Activated CD4-positive, alpha-beta T cell treated with anti-CD3 and anti-CD28 coated beads for 1 hour (primary cell): ENCODE results near the gene SHISA9.

Experiments used
- DNase-seq: peaks from one replicate; pipeline ENCODE4 v3.0.0-alpha.2; 2020

Gene SHISA9

DNA sequence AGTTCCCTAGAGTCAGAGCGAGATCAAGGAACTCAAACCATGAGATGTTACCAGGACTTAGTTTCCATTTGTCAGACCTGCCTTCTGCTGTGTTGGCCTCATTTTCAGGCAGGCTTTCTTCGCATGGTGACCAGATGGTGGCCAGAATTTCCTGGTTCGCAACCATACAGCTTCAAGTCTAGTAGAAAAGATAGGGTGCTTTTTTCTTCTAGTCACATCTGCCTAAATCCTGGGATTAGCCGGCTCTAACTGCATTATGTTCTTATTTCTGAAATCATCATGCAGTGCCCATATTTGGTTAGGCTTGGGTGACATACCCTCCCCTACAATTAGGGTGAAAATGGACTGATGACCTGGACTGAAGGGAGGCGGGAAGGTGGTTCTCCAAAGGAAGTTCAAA is 131.5 kb downstream of the SHISA9 start:
- no peak for DNase-seq

DNA sequence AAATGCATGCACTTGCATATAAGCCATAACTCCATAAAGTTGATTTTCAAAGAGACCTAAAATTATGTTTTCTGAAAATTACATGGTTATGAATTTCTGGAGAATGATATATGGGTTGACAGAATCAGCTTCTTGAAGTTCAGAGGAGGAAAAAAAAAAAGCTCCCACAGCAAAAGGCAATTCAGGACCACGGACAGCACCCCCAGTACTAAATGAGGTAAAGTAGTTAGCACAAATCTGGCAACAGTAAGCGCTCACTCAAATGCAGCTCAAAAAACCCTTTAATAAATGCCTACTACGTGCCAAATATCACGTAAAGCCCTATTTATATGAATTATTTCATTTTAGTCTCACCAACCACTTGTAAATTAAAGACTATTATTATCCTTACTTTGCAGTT is 135.2 kb downstream of the SHISA9 start:
- DNase-seq: no peak

DNA sequence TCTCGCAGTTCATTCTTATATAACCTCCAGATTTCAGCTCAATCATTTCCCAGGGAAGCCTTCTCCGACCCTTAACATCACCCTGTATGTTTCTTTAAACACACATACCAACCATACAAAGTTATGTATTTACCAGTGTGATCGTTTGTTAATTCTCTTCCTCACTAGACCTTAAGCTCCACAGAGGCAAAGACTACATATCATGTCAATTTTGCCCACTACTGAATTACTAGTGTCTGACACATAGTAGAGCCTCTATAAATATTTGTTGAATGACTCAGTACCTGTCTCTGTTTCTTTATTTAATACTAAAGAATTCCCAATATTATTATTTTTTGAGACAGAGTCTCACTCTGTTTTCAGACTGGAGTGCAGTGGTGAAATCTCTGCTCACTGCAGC is 137.2 kb downstream of the SHISA9 start:
- no peak for DNase-seq

DNA sequence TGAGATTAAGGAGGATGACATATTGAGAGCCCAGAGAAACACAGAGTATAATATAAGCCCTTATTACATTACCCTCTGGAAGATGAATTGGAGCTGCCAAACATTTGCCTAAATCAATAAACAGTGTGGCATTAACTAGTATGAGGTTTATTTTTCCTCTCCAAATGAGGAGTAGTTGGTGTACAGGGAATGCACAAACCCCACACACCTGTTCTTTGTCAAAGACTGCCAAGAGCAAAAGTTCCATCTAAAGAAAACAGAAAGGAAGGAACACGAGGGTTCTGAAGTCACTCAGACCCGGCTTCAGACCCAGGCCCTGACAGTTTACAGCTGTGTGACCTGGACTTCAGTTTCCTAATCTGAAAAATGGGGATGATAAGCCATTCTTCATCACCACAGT is 138.1 kb downstream of the SHISA9 start:
- no peak for DNase-seq

DNA sequence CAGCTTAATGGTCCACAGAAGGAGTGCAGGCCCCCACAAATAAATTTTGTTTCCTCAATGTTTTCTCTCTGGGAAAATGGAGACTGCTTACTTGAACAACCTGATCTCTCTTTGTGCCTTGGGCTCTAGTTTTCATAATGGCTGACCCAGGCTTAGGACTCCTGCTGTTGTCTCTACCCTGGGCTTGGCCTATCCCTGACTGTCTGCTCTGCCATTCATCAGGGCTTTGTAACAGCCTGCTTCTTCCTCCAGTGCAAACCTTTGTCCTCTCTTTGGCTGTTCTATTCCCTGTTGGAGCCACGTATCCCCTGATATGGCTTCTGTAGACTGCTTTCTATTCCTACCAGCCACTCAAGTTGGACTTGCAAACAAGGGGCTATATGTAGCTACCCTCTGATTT is 139.8 kb downstream of the SHISA9 start:
- DNase-seq: no peak

DNA sequence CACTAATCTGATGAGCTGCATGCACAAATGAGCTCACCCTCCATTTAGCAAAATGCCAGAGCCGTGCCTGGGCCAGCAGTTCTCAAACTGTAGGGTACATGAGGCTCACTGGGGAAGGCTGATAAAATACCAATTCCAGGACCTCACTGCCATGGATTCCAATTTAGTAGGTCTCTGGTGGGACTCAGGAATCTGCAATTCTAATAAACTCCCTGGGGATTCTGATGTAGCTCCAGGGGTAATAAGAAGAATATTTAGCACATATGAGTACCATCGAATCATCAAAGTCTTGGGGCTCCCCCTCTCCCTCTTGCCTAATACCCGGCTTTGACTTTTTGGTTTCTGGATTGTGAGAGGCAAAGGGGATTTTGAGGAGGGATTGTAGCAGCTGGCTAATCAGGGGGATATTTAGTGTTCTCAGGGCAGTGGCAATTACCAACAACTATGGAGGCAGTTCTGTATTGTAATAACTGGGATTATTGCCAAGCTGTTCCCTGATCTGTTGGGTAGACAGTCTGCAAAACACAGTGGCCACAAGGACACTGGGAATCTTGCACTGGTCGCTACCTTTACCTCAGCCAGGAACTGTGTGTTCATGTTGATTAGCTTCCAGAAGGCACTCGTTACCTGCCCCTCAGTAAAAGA is 140.4 kb downstream of the SHISA9 start:
- no peak for DNase-seq

DNA sequence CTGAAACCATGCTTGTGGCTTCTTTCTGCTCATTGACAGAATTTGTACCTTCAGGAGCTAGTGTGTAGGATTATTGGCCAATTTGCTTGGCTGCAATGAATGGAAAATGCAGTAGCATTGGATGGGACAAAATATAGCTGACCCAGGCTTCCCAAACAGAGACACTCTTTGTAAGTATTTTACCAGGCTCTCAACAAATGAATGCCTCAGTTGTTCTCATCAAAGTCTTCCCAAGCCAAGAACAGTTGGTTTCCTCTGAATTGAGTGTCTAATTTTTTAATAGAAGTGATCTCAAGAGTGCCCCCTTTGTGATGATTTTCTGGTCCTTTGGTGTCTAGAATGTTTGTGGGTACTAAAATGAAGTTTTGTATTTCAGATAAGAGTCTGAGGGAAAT is 140.9 kb downstream of the SHISA9 start:
- no peak for DNase-seq

DNA sequence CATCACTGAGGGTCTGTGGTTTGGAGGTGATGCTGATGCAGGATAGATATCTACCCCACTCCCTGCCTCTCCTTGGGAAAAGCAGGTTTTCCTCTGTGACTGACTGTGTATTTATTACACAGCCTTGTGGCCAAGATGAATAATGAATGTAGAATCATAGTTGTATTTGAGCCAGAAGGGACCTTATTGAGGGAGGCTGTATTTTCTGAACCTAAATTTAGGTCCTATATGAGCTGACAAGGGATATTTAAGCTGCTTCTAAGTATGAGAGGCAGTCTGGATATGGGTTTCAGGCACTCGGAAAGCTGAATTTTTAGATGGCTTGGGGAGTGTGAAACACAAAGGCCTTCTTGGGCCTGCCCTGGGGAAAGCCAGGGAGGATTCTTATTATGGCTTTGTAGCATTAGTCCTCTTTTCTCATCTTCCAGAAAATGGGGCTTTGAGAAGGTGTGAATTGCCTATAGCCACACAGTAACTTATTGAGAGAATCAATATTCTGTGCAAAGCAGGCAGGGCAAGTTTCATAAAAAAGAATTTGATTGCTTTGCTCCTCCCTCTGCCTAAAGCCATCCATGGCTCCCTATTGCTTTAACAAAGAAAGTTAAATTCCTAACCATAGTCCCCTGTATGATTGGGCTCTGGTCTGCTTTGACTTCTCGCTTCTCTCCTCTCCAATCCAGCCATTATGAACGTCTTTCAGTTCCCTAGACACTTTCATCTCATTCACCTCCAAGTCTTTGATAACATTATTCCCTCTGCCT is 144.8 kb downstream of the SHISA9 start:
- DNase-seq: no peak

DNA sequence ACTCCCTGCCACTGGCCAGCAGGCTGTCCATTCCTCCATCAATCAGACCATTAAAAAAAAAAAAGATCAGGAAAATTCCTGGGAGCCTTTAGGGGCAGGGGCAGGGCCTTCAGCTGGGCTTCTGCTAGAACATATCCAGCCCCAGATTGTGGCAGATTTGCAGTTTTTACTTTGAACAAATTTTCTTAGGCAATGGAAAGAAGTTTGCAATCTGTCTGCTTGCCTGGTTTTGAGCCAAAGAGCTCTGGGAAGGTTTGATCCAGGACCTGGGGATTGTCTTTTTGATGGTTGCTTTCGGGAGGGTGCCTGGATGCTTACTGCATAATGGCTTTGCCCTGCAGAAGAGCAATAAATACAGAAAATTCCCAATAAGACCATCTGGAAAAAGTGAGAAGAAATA is 145.9 kb downstream of the SHISA9 start:
- no peak for DNase-seq

DNA sequence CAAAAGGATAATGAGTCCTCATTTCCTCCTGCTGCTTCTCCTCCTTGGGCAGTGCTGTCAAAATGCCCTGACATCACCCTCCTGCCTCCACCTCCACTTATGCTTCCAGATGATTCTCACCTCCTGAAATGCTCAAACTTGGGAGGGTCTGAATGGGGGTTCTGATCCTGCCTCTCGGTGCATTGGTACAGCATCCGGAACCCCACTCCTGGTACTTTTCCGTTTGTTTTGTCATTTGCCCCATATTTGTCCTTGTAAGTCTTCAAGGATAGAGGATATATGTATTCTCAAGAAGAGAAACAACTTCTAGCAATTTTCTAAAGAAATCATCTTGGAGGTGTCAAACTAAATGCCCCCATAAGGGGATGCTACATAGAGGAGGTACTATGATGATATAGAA is 148.3 kb downstream of the SHISA9 start:
- no peak for DNase-seq

DNA sequence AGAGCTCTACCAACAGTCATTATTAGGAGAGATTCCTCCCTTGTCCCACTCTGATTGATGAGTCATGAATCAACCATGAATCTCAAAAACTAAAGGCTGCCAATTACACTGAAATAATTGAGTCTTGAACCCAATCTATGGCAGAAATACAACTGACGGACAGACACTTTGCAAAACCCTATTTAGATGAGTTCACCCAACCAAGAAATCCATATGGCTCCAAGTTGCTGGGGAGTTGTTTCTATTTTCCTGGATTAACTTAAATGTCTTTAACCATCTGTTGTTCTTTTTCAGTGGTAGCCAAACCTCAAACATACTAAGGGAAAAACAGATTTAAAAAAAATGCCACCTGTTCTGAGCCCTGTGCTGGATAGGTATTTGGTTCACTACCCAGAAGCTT is 151.0 kb downstream of the SHISA9 start:
- no peak for DNase-seq

DNA sequence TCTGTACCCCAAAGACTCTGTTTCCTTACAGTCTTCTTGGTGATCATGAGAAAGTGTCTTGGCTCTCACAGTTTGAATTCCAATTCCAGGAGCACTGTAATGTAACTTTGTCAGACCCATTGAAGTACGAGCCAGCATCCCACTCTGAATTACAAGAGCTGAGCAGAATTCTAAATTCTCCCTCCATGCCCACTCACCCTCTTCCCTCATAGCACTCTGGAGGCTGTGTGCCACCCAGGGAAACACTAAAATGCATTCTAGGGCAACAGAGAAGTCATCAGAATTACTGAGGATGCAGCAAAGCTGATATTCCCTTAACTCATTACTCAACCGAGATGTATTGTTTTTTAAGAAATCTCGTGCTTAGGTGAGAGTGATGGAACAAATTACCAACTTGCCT is 154.1 kb downstream of the SHISA9 start:
- no peak for DNase-seq

DNA sequence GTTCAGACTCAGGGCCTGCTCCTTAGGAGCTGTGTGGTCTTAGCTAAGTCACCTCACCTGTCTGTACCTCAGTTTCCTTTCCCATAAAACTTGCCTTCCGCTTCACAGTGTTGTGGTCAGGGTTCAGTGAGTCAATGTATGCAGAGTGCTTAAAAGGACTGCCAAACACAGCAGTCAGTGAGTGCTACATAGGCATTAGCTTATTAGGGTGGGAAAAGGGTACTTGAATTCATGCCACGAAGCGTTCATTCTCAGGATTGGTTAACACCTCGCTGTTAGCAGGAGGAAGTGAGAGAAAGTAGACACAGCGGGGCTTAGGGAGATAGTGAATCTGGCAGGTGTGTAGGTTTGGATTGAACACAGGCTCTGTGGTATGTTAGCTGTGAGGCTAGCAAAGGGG is 155.2 kb downstream of the SHISA9 start:
- DNase-seq: no peak

DNA sequence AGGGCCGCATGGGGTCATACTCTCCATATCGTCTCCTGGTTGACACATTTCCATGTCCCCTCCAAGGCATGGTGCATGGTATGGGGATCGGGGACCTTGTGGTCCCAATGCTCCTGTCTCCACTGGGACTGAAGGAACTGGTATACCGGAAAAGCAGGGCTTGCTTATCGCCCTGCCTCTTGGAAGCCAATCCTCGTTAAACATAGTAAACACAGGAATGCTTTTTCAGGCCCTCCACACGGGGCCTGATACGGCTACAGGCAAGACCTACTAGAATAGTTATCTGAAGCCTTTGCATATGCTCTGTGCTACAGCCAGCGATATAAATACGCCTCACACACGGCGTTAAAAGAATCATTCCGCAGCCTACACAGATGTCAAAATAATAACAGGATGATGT is 159.5 kb downstream of the SHISA9 start:
- no peak for DNase-seq

DNA sequence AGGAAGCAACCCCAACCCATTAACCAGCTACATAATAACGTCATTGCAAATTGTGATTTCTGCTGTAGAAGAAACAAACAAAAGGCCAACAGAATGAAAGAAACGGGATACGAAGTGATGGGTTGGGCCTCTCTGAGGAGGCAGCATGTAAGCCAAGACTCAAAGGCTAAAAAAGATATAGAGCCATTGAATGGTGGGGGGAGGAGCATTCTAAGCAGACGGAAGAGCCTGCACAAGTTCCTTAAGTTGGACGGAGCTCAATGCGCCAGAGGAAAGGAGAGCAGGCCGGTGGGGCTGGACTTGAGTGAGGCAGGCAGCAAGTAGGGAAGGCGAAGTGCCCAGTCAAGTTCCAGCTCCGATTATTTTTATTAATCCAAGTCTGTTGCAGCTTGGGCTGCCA is 160.3 kb downstream of the SHISA9 start:
- DNase-seq: no peak

DNA sequence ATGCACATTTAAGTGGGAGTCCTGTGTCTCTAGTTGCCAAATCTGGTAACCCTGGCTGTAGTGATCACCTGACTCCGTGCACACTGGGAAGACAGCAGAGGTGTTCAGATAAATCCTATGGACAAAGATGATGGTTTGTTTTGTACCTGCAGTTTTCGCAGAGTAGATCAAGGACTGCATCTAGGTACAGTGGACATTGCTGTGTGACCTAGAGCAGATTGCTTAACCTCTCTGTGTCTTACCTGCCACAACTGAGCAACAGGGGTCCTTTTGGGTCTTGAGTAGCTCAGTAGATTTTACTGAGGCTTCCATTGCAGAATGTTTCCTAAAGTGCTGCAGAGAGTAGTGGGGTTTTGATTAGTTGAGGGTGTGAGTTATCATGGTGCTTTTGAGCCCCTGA is 160.8 kb downstream of the SHISA9 start:
- no peak for DNase-seq

DNA sequence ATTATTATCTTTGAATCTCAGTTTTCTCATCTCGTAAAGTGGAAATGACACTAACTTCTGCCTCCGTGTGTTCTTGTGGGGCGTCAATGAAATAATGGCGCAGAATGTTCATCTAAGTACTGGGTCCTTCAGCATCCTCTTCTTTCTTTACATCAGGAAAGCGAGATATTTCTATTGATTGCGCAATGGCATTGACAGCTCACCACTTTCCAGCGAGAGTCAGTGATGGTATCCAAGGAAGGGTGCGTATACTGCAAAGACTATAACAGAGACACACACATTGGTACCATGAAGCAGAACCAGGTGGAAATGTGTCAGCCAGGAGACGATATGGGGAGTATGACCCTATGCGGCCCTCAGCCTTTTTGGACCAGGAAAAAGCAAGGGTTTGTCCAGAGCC is 162.1 kb downstream of the SHISA9 start:
- DNase-seq: no peak

DNA sequence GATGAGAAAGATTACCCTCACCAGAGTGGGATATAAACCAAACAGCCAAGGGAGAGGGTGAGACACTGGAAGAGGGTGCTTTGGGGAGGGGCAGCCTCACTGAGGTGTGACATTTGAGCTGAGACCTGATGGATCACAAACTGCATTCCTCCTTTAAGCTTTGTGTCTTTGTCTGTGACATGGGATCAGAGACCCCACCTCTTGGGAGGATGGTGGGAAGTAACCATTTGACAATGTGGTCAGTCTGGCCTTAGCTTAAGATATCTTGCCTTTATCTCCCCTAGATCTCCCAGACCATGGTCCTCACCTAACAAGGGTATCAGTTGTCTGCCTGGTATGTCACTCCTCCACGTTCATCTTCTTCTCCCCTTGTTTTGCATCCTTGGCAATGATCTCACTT is 163.4 kb downstream of the SHISA9 start:
- DNase-seq: no peak

DNA sequence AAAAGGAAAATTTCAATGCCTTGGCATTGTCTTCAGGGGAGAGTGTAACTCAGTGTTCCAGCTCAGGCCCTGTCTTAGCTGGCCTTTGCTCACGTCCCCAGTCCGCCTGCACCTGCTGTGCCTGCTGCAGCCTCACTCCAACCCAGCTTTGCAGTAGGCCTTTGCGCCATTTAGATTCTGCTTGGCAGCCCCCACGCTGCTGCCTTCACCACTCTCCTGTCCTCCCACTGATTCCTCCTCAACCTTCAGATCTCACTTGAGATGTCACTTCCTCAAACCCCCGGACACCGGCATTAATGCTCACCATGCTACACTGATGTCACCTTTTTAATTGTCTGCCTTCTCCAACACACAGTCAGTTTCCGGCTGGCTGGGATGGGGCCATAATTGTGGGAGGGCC is 166.2 kb downstream of the SHISA9 start:
- DNase-seq: no peak

DNA sequence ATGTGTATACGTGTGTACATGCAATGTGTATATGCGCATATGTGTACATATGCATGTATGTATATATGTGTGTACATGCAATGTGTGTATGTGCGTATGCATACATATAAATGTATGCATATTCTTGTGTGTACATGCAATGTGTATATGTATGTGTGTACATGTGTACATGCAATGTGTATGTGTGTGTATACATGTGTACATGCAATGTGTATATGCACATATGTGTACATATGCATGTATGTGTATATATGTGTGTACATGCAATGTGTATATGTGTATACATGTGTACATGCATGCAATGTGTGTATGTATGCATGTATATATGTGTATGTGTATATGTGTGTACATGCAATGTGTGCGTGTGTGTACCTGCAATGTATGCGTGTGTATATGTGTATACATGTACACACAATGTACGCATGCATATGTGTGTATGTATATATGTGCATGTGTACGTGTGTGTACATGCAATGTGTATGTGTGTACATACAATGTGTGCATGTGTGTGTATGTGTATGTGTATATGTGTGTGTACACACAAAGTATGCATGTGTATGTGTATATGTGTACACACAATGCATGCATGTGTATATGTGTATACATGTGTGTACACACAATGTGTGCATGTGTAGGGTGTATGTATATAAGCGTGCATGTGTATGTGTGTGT is 167.7 kb downstream of the SHISA9 start:
- DNase-seq: no peak

DNA sequence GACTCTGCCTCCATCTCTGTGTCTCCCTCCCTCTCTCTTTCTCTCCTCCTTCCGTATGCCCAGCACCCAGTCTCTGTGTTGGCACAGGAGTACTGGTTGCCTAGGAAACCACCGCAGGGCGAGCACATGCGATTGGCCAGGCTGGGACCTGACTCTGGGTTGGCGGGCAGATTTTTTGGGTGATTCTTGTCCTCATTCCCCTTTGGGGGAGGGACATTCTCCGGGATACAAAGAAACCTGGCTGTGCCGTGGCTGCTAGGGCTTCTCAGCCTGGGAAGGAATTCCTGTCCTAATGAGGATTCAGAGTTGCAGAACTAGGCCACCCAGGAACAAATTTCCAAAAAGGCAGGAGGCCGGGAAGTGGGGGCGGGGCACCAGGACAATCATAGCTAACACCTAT is 168.9 kb downstream of the SHISA9 start:
- DNase-seq: no peak

DNA sequence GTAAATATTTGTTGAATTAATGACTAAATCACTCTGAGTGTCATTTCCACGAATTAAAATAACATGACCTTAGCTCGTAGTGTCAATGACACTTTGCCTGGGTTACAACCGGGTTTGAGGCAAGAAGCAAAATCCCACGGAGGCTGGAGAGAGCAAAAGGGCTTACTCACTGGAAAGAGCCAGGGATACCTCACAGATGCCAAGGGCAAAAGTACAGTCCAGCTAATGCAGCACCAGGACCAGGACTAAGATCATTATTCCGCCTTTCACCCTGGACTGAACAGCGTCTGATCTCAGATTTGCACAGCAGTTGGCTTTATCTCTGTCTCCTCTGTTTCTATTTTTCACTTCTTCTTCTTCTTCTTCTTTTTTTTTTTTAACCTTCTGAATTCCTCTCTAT is 175.5 kb downstream of the SHISA9 start:
- DNase-seq: no peak

DNA sequence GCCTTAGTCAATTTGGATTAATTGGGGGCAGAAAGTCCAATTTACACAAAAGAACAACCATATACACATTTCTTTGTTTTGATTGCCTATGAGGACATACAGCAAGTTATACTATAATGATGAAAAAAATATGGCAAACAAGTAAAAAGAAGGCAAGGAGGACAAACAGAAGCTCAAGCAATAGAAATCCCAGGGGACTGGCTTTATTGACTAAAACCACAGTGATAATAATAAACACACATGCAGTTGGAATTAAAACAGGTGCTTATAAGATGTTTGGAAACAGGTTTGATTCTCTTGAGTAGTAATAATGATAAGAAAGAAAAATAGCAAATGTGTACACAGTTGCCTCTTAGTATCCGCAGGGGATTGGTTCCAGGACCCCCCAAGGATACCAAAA is 176.4 kb downstream of the SHISA9 start:
- DNase-seq: no peak

DNA sequence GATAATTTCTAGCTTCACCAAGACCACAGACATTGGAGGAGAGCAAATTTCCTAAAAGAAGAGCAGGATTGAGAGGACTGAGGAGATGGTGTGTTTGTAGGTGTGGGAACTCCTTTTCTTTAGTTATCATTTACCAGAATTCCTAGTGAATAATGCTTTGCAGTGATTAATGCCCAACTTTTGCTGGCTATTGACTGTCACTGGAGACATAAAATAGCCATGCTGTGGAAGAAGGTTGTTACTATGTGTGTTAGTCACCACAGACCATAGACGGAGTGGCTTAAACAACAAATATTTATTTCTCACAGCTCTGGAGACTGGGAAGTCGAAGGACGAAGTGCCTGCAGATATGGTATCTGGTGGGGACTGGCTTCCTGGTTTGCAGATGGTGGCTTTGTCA is 179.1 kb downstream of the SHISA9 start:
- DNase-seq: no peak
